Measurements from ENCODE around the gene RIPOR2. TPM values are rescaled to one million over a fixed set of nuclear protein-coding genes. Genes with fewer than 3 reads are reported as not detected.
A peak's percentile ranks its signal among the peaks of the same experiment; 100 is the strongest.
"Not testable (repeated sequence)": the region's sequence is repeated elsewhere in the genome, so short reads cannot be mapped to it uniquely, and the experiment has no call there.

Gene RIPOR2
- total RNA-seq, 1 donor from 2014 or later: 38.0 TPM

DNA sequence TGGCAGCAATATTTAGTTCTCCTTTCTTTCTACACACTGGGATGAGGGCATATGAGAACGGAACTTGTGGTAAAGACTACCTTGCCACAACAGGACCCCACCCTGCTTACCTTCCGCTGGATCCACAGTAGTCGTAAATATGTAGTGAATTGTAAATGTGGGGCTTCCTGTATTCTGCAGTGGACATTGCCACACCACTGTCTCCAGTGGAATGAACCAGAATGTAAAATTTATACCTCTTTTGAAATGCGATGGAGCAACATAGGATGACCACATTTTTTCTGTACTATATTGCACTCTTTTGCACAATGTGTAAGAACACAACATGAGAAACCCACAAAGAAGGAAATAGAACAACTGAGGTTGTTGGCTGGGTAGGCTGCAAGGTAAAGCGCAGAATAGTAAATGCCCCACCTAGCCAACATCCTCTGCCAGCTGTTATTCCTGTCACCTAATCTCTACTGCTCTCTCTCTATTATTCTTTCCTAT is 16.1 kb upstream of the RIPOR2 start:
- peak; percentile 65 for DNase-seq
- intact Hi-C loops (cut with DNase I): no loop called here
- peak overlapping the region; percentile 31 for H3K27ac ChIP-seq

DNA sequence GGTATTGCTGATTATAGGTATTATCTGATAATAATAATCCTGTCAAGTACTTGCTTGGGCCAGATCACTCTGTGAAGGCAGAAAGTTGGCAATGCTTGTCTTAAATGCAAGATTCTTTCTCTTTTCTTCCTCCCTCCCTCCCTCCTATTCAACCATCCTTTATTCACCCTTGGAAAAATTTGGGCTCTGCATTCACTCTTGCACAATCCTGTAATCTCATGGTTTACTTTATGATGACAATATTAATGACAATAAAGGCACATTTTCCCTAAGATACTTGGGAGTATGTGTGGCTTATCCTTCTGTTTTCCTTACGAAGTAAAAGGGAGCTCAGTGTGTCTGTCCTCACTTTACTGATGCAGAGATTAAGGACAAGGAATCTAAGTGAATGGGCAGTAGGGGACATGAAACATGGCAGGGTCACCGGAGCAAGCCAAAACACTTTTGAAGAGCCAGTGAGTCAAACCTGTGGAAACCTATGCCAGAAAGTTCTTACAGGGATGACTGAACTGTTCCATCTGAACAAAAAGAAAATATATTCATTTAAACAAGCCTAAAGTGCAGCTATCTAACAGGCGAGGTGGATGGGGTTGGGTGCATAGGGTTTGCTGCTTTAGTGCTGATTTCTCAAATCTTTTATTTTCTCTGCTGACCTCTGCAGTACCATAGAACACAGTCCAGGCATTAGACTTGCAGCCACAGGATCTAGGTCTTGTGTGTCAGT is 14.6 kb upstream of the RIPOR2 start:
- no peak for TF ChIP-seq CTCF (IDR thresholded peaks at IDR 0.05)
- no peak for ATAC-seq
- Histone ChIP-seq H3K27ac (peak overlapping the region; percentile 39), H3K27me3 (ENCODE audit: low read depth) (no peaks in the 10 kb centered on the region), H3K4me1 (peaks cover 19% of the 10 kb centered on the region), H3K36me3 (no peaks in the 10 kb centered on the region), H3K9me3 (peaks cover 4% of the 10 kb centered on the region), H3K4me3 (no peak overlapping the region)
- no peak for DNase-seq
- intact Hi-C loops (cut with DNase I): no loop called here

More for the DNA sequence above, 16.1 kb upstream of the RIPOR2 start:
- TF ChIP-seq CTCF (IDR thresholded peaks at IDR 0.05): no peak
- peak; percentile 87 to 95 for ATAC-seq
- H3K9me3 ChIP-seq: no peaks in the 10 kb centered on the region
- peaks cover 19% of the 10 kb centered on the region for H3K4me1 ChIP-seq
- H3K27me3 ChIP-seq (ENCODE audit: low read depth): no peaks in the 10 kb centered on the region
- peak overlapping the region; percentile 1 for H3K4me3 ChIP-seq
- H3K36me3 ChIP-seq: no peaks in the 10 kb centered on the region

GRCh38 chr6:24949020-24949569 is 13.3 kb upstream of the RIPOR2 start:
- peaks cover 17% of the 10 kb centered on the region for H3K9me3 ChIP-seq
- H3K27ac ChIP-seq: no peak overlapping the region
- H3K4me3 ChIP-seq: no peak overlapping the region
- no peaks in the 10 kb centered on the region for H3K27me3 ChIP-seq (ENCODE audit: low read depth)
- DNase-seq (no peak), ATAC-seq (peak in 1 of 2 donors; percentile 28)
- intact Hi-C loops (cut with DNase I): no loop called here
- H3K36me3 ChIP-seq: no peaks in the 10 kb centered on the region
- H3K4me1 ChIP-seq: peaks cover 19% of the 10 kb centered on the region
- TF ChIP-seq CTCF (IDR thresholded peaks at IDR 0.05): no peak

GRCh38 chr6:24948261-24948660 is 12.5 kb upstream of the RIPOR2 start:
- H3K27me3 ChIP-seq (ENCODE audit: low read depth); H3K36me3 ChIP-seq; intact Hi-C loops (cut with DNase I); H3K4me3 ChIP-seq; ATAC-seq; H3K27ac ChIP-seq; DNase-seq: not testable (repeated sequence)
- Histone ChIP-seq H3K4me1 (peaks cover 19% of the 10 kb centered on the region), H3K9me3 (peaks cover 21% of the 10 kb centered on the region)

GRCh38 chr6:24947636-24948035 is 11.9 kb upstream of the RIPOR2 start:
- Histone ChIP-seq H3K27ac (no peak overlapping the region), H3K27me3 (ENCODE audit: low read depth) (no peaks in the 10 kb centered on the region), H3K36me3 (no peaks in the 10 kb centered on the region), H3K4me1 (peaks cover 17% of the 10 kb centered on the region), H3K4me3 (no peak overlapping the region), H3K9me3 (peaks cover 21% of the 10 kb centered on the region)
- no peak for TF ChIP-seq CTCF (IDR thresholded peaks at IDR 0.05)
- ATAC-seq: no peak
- intact Hi-C loops (cut with DNase I): no loop called here
- no peak for DNase-seq

GRCh38 chr6:24945054-24945453 is 9.3 kb upstream of the RIPOR2 start:
- no peak for TF ChIP-seq CTCF (IDR thresholded peaks at IDR 0.05)
- ATAC-seq (no peak), DNase-seq (no peak)
- Histone ChIP-seq H3K36me3 (no peaks in the 10 kb centered on the region), H3K4me1 (no peaks in the 10 kb centered on the region), H3K4me3 (no peak overlapping the region), H3K27ac (no peak overlapping the region), H3K9me3 (peaks cover 21% of the 10 kb centered on the region), H3K27me3 (ENCODE audit: low read depth) (no peaks in the 10 kb centered on the region)
- intact Hi-C loops (cut with DNase I): no loop called here

Measured in lower lobe of right lung (tissue), 2 donors.